Esophagus squamous epithelium (tissue), 5 donors: ENCODE data around the gene KIF1B. TPM values are rescaled to one million over a fixed set of nuclear protein-coding genes. Genes with fewer than 3 reads are reported as not detected.
A peak's percentile ranks its signal among the peaks of the same experiment; 100 is the strongest.

ENCODE experiments used
- DNase-seq: peaks from one replicate; lab custom pipeline; 2025; lab: John Stamatoyannopoulos, UW
- H3K27ac ChIP-seq, 4 donors: fragments of 200-600 bp; sonication (generic); one replicate each; pipeline ENCODE4 v1.5.1; 2016 to 2019; ENCODE audit warnings: mild to moderate bottlenecking in 1 of 4
- H3K27me3 ChIP-seq, 4 donors: fragments of 200-600 bp; sonication (generic); 1 replicate in 3 of 4; 2 replicates in 1 of 4; pipeline versions ENCODE4 v1.5.1 to v1.6.0; 2017 to 2021; ENCODE audit warnings: antibody characterized with exemption in 1 of 4
- H3K36me3 ChIP-seq, 3 donors: fragments of 200-600 bp; sonication (generic); one replicate each; pipeline ENCODE4 v1.5.1; 2016 to 2019
- H3K4me1 ChIP-seq, 3 donors: fragments of 200-600 bp; sonication (generic); one replicate each; pipeline ENCODE4 v1.5.1; 2017 to 2019
- H3K4me3 ChIP-seq, 4 donors: fragments of 200-600 bp; sonication (generic); 1 replicate in 3 of 4; 2 replicates in 1 of 4; pipeline ENCODE4 v1.5.1; 2016 to 2019; ENCODE audit warnings: mild to moderate bottlenecking in 2 of 4, moderate library complexity in 1 of 4
- H3K9me3 ChIP-seq, 3 donors: fragments of 200-600 bp; sonication (generic); one replicate each; pipeline ENCODE4 v1.5.1; 2016 to 2019
- POLR2A ChIP-seq, 4 donors: fragments of 450-650 bp; IDR thresholded peaks; one replicate each; pipeline ENCODE4 v1.6.1; 2017; ENCODE audit warnings: antibody characterized with exemption in 4 of 4, mild to moderate bottlenecking in 4 of 4, moderate library complexity in 3 of 4
- WGBS, 2 donors: methylation state at CpG; one replicate each; pipeline ENCODE4 v1.1.5; 2018; 5-methylcytosine and 5-hydroxymethylcytosine counted together
- intact Hi-C: fragments of 100-400 bp; cut with DNase I; formaldehyde crosslinking; loops from one replicate; pipeline ENCODE4 v1.15.0; 2022
- small RNA-seq, 4 donors: library from RNA; depleted of rRNA; stranded (forward); fragments of <200 nt; gene quantifications; one replicate each; pipeline ENCODE3, GENCODE V24; 2016
- total RNA-seq, 4 donors: library from RNA; depleted of rRNA; stranded (reverse); fragments of >200 nt; gene quantifications; one replicate each; pipeline ENCODE4 v1.1.0, GENCODE V29; 2016
- TF ChIP-seq, protein P1 (sequence below), 6 experiments: fragments of 450-650 bp in 4 of 6; fragments of 200-600 bp in 2 of 6; sonication (generic) in 2 of 6; IDR thresholded peaks; one replicate each; pipeline ENCODE4 v1.5.1; 2016 to 2019; ENCODE audit warnings: antibody characterized with exemption in 6 of 6, mild to moderate bottlenecking in 4 of 6, moderate library complexity in 4 of 6
- donor health status: DM: yes; HTN: yes; CAD: no.

KIF1B gene
- total RNA-seq, 4 donors from 2014 or later: 27.1 to 40.6 (median 38.1) TPM

DNA sequence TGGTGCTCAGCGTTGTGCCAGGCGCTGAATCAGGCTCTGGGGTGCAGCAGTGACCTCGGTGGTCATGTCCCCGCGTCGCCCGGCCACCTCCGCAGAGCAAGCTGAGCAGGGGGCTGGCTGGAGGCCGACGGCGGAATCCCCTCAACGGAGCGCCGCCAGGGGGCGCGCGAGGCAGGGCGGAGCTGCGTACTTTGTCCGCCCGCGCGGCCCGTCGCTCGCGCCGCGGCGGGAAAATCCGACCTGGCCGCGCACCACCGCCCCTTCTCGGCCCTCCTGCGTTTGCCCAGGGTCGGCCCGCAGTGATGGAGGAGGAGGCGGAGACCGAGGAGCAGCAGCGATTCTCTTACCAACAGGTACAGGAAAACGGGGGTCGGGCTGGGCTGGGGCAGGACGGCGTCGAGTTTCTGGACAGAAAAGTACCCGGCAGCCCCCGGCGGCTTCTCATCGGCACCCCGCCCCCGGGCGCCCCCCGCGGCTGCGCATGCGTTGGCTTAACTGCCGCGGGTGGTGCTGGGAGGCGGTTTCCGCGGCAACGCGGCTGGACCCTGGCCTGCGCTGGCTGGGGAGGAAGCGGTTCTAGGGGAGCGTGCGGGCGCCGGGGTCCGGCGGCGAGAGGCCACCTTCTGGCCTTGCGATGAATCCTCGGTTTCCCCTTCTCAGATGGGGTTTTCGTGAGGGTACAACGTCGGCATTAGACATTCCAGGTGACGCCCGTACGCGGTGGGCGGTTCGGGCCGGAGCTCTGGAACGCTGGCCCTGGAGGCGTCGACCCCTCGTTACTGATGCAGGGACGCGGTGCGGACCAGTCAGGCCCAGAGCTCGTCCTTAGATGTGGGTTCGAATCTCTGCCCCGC lies 220.1 kb downstream of the KIF1B start, which contains the start of gene CENPS:
CENPS (plus strand) TSS at position 218 of the 854 bp plus-strand sequence; CDS start at position 303, 85 bp downstream.
- WGBS, 2 donors: 0 to 1% methylated on average over 12 to 36 of the region's 95 CpGs
- H3K27ac ChIP-seq: peak within 1 kb of the TSS; percentile 43 to 77 (median 64)

More for the DNA sequence above, 220.1 kb downstream of the KIF1B start, which contains the start of gene CENPS:
- no peak for DNase-seq
- Histone ChIP-seq H3K9me3 (no peaks in the 10 kb centered on the region), H3K4me3 (peak within 1 kb of the TSS; percentile 52 to 78 (median 68)), H3K36me3 (peaks cover 0 to 9% (median 0%) of the 10 kb centered on the region in 3 donors), H3K4me1 (peaks cover 8 to 32% (median 13%) of the 10 kb centered on the region in 3 donors), H3K27me3 (no peaks in the 10 kb centered on the region)
- intact Hi-C loops: loop anchor here (5.0 to 10.0 kb wide), 2 partner anchors 62 to 226 kb away; no protein-coding TSS in a partner anchor
- peak in 2 of 4 donors; percentile 6 to 23 for TF ChIP-seq POLR2A (IDR thresholded peaks at IDR 0.05)
- TF ChIP-seq, protein P1, sequence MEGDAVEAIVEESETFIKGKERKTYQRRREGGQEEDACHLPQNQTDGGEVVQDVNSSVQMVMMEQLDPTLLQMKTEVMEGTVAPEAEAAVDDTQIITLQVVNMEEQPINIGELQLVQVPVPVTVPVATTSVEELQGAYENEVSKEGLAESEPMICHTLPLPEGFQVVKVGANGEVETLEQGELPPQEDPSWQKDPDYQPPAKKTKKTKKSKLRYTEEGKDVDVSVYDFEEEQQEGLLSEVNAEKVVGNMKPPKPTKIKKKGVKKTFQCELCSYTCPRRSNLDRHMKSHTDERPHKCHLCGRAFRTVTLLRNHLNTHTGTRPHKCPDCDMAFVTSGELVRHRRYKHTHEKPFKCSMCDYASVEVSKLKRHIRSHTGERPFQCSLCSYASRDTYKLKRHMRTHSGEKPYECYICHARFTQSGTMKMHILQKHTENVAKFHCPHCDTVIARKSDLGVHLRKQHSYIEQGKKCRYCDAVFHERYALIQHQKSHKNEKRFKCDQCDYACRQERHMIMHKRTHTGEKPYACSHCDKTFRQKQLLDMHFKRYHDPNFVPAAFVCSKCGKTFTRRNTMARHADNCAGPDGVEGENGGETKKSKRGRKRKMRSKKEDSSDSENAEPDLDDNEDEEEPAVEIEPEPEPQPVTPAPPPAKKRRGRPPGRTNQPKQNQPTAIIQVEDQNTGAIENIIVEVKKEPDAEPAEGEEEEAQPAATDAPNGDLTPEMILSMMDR (IDR thresholded peaks at IDR 0.05): peak; percentile 96 to 99 (median 98)

Small RNA genes lying within 50 kb of the gene (small RNA-seq; reads per million reads assigned to genes)
- gene MIR1273D: 0 reads per million in 4 donors
- gene RNU6-37P: 0 reads per million in 4 donors
- gene RNU6-828P: 0 reads per million in 4 donors

Other genes starting within 250 kb of the KIF1B start
- gene RBP7, start 213.3 kb upstream of the KIF1B start, total RNA-seq: 10 to 100 TPM; 10.4 to 29.2 (median 21.3) TPM
- gene UBE4B, start 177.6 kb upstream of the KIF1B start, total RNA-seq: 10 to 100 TPM; 37.5 to 60.3 (median 51.3) TPM
- gene PGD, start 188.5 kb downstream of the KIF1B start, total RNA-seq: 1,000 to 10,000 TPM in 1 of 4 donors, 100 to 1,000 TPM in 3; 396 to 1,138 (median 704) TPM
- 10 to 100 TPM in 1 of 4 donors, 1 to 10 TPM in 3; 5.6 to 15.7 (median 6.1) TPM for gene CENPS, start 219.9 kb downstream of the KIF1B start, total RNA-seq
- under 1 TPM in 3 of 4 donors, not detected in 1; 0.38 to 0.83 (median 0.70) TPM for gene CORT, start 239.5 kb downstream of the KIF1B start, total RNA-seq